Stimulated activated CD4-positive, alpha-beta T cell treated with anti-CD3 and anti-CD28 coated beads, TNF-alpha, amount 100 ng/mL, for 4 hours (primary cell): ENCODE data around the gene GPATCH2.
"Not testable (repeated sequence)": the region's sequence is repeated elsewhere in the genome, so short reads cannot be mapped to it uniquely, and the experiment has no call there.

ENCODE experiments used
- DNase-seq, 3 experiments: peaks; one replicate each; pipeline ENCODE4 v3.0.0-alpha.2; 2020; ENCODE audit warnings: low read depth in 3 of 3

Gene GPATCH2

DNA sequence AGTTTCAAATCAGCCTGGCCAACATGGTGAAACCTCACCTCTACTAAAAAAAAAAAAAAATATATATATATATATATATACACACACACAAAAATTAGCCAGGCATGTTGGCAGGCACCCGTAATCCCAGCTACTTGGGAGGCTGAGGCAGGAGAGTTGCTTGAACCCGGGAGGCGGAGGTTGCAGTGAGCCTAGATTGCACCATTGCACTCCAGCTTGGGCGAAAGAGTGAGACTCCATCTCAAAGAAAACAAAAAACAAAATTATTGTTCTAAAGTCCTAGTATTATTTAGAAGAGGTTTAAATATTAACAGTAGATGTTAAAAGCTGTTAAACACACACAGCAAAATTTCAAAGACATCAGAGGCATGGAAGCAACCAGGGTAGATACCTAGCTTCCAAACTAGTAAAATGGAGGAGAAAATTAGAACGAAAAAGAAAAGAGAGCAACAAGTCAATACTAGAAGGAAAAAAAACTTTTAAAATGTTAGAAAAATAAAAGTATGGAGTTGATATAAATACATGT is 46.5 kb downstream of the GPATCH2 start:
- DNase-seq: not testable (repeated sequence)

DNA sequence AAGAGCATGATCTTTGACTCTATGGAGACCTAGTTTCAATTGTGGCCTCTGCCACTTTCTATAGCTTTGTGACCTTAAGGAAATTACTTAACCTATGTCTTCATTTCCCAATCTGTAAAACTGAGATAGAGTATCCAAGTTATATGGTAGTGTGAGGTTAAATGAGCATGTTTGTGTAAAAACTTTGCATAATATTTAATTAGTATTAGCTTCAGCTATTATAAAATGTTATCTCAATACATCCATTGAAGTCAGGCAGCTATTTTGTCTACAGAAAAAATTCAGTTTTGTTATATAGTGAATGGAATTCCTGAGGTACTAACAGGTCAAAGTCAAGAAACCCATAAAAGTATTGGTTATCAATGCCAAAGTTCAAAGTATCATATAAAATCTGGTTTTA is 53.6 kb downstream of the GPATCH2 start:
- DNase-seq: no peak

DNA sequence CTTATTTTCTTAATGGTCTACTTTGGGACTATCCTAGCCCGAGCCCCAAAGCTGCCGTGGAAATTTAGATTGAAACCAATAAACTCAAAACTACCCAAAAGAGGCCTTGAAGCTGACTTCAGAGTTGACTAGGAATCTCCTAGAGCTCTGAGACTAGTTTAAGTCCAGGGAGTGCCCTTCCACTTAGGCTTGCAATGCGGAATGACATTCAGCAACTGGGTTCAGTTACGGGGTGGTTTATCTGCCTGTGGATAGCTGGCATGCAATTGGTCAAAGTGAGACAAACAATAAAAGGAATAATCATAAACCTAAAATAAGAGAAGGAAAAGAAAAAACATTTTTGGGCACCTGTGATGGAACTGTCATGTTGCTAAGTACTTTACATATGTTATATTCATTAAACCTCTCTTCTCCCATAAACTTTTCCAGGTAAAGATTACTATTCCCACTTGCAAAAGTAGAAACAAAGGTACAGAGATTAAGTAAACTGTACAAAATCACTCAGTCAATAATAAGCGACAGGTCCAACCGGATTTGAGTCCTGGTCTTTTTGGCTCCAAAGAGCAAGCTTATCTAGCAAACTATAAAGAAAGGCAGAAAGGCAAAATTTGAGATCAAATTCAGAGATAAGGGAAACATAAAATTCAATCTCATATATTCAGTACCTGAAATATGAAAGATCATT is 56.5 kb downstream of the GPATCH2 start:
- no peak for DNase-seq

DNA sequence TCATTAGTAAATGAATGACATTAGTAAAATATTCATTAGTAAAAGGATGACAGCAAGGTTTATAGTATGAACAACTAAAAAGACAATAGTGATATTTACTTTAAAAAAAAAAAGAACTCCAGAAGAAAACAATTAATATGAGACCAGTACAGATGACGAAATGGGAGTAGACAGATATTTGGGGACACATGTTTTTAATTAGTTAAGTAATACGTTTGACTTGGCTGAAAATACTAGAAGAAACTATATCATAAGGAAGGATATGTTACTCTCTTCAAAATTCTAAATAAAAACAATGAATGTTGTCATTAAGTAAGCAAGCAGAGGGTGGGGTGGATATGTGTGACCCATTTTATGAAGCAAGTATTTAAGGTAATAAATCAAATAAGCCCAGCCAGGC is 61.9 kb downstream of the GPATCH2 start:
- DNase-seq: no peak

DNA sequence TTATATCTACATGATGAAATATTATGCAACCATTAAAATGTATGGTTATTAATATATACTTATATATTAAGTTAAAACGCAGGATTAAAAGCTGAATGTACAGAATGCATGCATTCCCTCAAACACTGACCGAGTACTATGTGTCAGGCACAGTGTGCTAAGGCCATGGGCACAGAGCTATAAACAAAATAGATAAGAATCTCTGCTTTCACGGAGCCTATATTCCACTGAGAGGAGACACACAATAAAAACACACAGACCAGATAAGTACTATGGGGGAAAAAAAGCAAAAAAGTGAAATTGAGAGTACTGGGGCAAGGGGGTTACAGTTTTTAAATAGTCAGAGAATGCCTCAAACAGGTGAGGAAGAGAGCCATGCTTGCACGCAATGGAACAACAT is 62.7 kb downstream of the GPATCH2 start:
- DNase-seq: no peak

DNA sequence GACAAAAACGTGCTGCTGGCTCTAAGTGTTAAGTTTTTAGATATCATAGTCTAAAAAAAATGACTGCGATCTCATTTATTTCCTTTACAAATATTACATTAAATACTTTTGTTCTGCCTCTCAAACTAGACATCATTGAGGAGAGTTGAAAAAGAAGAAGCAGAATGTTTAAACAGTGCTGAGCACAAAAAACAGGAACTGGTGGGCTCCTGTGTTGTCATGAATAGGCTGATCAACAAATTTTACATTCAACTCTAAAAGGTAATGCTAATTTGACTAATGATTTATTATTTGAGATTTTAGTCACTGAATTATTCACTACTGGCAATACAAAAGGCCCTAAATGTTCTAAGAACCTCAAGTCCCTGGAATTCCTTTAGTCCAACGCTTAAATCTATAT is 66.1 kb downstream of the GPATCH2 start:
- DNase-seq: no peak

DNA sequence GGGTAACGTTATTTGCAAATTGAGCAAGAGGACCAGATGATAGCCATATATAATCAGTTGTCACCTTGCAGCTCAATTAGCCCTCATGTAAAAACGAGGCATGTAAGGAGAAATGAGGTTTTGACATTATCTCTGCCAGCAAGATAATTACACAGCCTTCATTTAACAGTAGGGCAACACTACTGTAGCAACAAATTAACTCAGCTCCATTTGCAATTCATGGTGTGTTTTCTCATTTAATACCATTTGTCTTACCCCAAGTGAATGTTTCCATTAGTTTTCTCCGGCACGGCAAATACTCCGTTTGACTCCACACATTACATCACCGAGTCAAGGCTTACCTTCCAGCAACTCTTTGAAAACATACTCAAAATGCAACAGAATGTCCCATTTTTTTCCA is 66.7 kb downstream of the GPATCH2 start:
- no peak for DNase-seq

DNA sequence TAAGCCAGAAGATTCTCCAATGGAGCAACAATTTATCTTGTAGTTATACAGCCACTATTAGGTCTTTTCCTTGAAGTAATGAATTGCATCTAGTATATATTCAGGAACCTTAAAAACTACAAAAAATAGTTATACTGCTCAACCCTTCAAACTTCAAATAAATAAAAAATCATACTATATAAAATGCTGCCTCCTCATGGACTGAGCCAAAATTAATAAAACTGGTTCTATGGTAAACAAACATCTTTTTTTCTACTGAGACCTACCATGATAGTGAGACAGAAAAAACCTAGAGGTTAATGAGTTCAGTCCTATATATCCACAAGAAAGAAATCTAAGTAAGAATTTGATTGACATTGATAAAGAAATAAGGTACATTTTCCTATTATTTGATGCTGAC is 67.7 kb downstream of the GPATCH2 start:
- no peak for DNase-seq

DNA sequence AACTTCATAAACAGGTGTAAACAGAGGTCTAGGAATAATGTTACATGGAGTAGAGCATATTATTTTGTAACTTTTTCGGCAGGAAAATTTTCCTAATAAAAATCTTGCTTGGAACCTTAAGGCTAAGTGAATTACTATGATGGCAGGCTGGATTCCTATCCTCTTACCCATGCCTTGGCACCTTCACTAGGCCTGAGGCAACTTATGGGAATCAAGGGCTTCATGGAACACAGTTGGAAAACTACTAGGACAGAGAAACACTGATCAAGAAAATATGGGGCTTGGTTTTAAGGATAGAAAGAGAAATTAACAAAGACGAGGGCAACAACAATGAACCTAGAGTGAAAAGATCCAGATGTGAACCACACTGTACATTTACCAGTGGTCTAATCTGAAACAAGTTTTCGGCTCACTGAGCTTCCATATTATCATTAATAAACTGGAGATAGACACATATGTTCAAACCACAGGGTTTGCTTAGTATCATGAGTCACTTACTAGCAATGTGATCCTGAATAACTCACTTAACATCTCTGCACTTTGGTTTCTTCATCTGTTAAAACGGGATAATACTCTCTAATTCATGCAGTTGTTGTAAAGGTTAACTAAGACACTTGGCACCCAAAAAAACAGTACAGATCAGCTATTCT is 68.5 kb downstream of the GPATCH2 start:
- no peak for DNase-seq

DNA sequence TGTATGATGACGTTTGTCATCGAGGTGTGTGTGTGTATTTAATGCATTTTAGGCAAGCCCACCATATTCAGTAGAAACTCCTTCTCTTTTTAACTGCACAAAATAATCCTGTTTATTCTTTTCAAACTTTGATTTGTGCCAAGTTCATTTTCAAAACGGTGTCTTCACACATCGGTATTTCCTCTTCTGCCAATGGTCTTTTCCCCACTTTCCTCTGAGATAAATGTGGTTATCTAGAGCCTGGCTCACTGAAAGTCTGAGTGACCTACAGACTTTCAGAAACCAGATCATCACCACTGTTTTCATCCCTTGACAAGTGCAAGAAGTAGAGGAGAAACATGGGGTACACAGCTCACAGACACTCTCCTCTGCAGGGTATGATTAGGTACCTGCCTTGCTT is 69.4 kb downstream of the GPATCH2 start:
- no peak for DNase-seq

DNA sequence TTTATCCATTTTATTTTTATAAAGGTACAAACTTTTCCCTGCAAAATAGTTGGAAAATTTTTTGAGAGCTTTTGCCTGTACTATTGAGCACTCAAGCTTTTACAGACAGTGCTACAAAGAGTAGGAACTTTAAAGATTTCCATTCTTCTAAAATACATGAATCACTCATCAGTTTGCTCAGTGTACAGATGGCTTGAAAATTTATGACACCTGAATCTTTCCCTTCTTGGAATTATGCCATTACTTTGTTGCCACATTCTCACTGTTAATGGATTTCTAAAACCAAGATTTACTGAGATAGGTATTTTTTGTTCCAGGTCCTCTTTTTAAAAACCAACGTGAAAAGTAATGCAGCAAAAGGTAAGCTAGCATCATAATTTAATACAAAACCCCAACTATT is 76.0 kb downstream of the GPATCH2 start:
- DNase-seq: no peak

DNA sequence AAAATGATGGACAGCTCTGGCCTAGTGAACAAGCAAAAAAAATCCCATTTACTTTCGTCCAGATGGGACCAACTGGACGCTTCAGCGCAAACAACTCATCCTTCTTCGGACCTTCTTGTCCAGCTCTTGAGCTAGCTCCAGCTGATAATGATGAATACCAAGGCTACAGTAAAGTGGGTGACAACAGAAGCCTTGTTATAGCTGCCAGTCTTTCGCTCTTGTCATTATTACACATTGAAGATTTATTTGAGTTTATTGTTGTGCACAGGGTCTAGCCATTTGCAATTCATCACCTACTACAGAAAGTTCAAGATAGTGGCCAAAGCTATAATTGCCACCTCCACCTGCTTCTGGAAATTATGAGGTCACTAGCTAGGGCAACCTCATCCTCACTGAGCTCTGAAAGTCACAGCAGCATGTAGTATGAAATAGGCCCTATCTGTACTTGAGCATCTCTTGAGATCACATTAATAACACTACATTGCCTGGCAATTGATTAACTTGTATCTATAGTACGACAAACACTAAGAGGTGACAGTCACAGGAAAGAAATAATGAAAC is 76.9 kb downstream of the GPATCH2 start:
- DNase-seq: no peak

DNA sequence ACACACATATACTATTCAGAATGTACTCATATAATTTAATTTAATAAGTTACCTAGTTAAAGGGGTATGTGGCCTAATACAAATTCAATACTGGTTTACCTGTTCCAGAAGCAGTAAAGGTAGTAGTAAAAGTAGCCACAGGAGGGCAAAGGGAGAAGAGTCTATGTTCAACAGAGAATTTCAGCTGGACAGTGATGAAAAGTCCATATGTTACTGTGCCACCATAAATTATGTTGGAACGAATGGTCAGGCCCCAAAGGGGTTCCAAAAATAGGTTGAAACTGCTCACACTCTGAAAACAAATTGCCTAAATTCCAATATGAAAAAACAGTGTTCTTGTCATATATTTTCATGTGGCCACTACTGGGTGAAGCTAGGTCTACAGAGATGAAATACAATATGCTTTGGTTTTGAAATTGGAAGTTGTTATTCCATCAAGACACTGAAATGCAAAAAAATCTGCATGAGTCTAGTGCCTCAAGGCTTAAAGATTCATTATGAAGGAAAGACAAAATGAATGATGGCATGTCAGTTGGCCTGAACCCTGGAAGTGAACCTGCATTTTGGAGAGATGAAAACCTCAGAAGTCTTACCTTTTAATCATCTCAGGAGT is 78.4 kb downstream of the GPATCH2 start:
- DNase-seq: no peak

DNA sequence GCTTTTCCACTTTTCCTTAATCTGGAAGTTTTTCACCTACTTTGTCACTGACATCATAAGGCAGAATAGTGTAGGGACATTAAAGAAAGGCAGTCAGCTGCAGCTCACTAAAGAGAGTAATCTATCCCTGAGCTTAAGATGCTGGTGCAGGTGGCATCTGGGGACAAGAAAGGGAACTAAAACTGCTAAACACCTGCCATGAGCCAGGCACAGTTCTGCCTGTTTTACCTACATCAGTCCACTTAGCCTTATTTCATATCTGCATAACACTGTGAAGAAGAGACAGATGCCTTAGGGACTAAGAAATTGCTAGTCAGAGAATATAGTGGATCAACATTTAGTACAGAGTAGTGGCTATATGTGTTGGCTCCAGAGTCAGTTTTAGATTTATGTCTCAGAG is 88.1 kb downstream of the GPATCH2 start:
- DNase-seq: no peak

DNA sequence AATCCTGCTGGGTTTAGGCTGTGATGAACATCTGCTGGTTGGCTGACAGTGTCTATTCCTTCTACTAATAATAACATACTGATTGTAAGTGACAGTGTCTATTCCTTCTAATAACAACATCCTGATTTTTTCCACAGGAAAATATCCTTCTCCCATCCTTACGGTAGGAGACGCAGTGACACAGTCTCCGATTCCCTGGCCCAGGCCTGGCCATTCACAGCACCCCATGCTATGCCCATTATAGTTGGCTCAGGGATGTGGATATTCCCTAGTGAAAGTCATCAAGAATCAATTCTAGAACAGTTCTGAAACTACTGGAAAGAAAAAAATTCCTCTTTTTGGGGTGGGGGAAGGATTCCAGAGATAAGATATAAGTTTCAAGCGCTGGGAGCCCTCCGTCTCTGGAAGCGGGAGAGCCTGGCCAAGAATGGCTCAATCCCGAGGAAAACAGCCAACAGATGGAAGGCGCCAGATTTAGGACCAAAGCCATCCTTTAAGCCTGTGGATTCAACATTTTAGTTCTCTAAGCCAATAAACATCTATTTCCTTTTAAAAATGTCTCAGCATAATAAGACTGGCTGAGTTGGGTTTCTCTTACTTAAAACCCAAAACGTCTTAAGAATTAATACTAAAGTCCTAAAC is 88.6 kb downstream of the GPATCH2 start:
- DNase-seq: no peak

DNA sequence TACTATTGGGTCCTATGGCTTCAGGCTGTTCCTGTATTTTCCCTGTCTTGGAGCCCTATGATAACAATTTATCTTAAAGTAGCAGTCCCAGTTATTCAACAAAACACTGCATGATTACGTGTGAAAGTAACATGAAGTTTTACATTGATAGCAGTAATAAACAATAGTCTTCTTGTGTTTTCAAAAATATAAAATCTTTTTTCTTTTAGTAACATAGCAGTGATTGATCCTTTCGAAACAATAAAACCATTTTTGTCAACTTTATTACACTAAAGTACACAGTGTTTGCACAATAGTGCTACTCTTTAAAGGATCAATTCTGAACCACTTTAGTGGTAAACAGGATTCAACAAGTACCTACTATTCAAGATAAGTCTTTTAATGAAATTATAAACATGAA is 90.6 kb downstream of the GPATCH2 start:
- no peak for DNase-seq

DNA sequence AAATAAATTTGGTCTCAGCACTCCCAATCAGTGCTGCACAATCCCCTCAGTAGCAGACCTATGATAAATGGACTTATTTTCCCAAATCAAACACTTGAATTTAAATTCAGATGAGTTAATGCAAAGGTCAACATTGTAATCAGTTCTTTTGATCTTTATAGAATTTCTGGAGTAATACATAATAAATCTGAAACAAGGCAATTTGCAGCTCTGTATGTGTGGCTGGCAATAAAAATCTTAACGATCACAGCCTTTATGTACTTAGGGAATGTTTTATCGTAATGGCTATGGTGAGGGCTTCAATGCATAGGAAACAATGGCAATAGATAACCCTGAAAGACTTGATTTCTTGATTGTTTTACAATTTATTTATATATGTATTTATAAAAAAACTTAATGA is 91.4 kb downstream of the GPATCH2 start:
- DNase-seq: no peak

DNA sequence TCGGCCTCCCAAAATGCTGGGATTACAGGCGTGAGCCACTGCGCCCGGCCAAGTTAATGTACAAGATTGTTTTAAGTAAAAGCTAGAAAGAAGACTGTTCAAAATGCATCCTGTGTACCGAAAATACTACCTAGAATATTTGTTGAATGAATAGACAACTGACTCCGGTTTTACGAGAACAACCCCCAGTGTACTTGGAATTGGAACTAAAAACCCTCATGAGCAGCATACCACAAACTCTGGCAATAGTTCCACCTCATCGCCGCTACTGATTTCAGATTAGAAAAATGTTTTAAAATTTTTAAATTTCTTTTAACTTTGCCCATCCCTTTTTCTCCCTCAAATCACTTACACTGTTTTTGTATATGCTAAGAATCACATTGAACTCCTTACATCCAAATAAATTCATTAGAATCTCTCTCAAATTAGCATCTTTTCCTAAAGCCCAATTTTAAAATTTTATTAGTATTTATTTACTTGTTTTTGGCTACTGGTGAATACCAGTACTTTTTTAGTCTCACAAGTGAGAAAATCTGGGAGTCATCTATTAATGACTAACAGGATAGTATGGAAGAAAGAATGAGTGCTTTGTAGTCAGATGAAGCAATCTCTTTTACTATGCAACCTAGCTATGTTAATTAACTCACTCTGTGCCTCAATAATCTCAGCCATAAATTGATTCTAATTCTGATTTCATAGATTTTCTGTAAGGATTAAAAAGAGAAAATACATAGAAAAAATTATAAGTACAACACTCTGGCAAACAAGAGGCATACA is 95.1 kb downstream of the GPATCH2 start:
- no peak for DNase-seq

DNA sequence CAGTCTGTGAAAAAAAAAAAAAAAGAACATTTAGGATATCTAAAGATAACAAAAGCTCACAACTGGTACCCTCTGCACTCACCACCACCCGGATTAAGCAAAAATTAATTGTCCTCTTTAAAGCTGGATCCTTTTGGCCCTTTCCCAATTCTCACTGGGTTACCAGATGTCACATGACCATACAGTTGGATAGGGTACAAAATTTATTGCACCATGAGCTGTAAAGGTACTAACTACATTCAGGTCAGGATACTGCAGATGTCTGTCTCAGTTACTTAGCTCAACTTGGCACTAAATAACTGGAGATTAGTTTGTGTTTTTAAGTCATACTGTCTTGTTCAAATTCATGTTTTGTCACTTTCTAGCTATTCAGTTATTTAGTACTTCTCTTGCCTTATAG is 96.3 kb downstream of the GPATCH2 start:
- no peak for DNase-seq

DNA sequence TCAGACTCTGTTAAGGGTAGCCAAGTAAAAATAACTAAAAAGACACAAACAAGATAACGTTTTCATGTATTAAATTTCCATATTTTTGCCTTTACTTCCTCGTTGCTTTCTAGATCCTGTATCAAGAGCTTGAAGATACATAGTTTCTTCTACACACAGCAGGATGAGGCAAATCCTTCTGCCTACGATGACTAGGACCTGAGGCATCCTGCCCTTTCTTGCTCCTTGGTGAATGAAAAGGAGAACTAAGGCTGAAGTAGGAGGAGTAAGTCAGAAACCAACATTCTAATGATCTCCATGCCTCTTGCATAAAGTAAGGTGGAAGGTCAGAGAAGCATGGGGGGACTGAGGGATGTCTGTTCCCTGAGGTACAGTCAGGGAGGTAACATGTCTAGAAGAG is 102.6 kb downstream of the GPATCH2 start:
- no peak for DNase-seq

DNA sequence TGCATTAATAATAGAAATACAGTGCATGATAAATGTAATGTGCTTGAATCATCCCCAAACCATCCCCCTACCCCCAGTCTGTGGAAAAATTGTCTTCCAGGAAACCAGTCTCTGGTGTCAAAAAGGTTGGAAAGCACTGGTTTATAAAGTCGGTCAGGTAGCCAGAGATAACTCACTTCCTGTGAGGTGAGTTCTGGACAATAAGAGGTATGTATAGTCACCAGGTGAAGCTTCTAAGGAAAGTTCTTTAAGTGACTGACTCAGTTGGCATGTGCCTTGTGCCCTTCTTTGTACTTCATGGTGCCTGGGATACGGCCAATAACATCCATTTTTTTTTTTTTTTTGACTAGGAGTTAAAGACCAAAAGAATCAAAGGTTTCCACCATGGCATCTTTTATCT is 103.7 kb downstream of the GPATCH2 start:
- no peak for DNase-seq

DNA sequence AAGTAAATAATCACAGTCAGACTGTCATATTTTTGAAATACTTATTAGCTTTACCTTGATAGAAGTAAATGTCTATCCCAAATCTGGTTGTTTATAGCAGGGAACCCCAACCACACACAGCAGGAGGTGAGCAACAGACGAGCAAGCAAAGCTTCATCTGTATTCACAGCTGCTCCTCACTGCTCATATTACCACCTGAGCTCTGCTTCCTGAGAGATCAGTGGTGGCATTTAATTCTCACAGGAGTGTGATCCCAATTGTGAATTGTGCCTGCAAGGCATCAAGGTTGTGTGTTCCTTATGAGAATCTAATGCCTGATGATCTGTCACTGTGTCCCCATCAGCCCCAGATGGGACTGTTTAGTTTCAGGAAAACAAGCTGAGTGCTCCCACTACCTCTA is 104.3 kb downstream of the GPATCH2 start:
- no peak for DNase-seq
